K562 (cell line): Measurements from ENCODE around the gene GNAZ. TPM values are rescaled to one million over a fixed set of nuclear protein-coding genes. Genes with fewer than 3 reads are reported as not detected.
A peak's percentile ranks its signal among the peaks of the same experiment; 100 is the strongest.

Source experiments
- ATAC-seq: fragments of 200-7000 bp; cut with Tn5 transposase; 3 replicates; pipeline ENCODE4 v1.9.1; 2020; ENCODE audit warnings: moderate library complexity
- BruUV-seq: library from RNA; stranded (reverse); fragments of 400-500 nt; replicated peaks from 2 replicates; lab custom pipeline; 2021; lab: Mats Ljungman, UMichigan
- CTCF ChIA-PET: fragments of 300-600 bp; formaldehyde crosslinking; extraction: SDS; loops from one replicate; lab custom pipeline; 2021; ENCODE audit warnings: low intra/inter-chr PET ratio; lab: Yijun Ruan, JAX
- POLR2A ChIA-PET: fragments of 300-600, 350-650 bp; sonication (Branson Sonifier 250); formaldehyde crosslinking; extraction: SDS; loops from one replicate; lab custom pipeline; 2021; ENCODE audit warnings: antibody characterized with exemption, inconsistent platforms; lab: Yijun Ruan, JAX
- DNase-seq, 4 experiments: peaks; one replicate each; pipeline versions ENCODE4 v3.0.0 to v3.0.0-alpha.2; 2011 to 2018; ENCODE audit warnings: low spot score in 3 of 4, mixed read lengths in 3 of 4; ENCODE audit errors: extremely low read depth in 1 of 4
- FAIRE-seq: peaks from 2 replicates; lab custom pipeline; 2011; peaks lifted over from hg19 to GRCh38; lab: Jason Lieb, UNC
- H2AFZ ChIP-seq: 2 replicates; pipeline ENCODE4 v1.6.0; 2011; ENCODE audit warnings: low read depth, low read length, control low read depth, inconsistent platforms
- H3K27ac ChIP-seq: fragments of 200-600 bp; 3 replicates; pipeline ENCODE4 v1.8.0; 2011; ENCODE audit warnings: low read depth, mild to moderate bottlenecking, control low read depth, inconsistent platforms, low read length, moderate library complexity, mixed read lengths; ENCODE audit errors: extremely low read depth
- H3K27me3 ChIP-seq, 2 experiments: fragments of 300-600 bp in 1 of 2; 2 replicates in 1 of 2; 3 replicates in 1 of 2; pipeline versions ENCODE4 v1.6.0 to v1.8.0; 2011; ENCODE audit warnings: inconsistent platforms in 2 of 2, low read length in 2 of 2, mild to moderate bottlenecking in 1 of 2, mixed read lengths in 1 of 2, moderate library complexity in 1 of 2; ENCODE audit not compliant: control insufficient read depth in 2 of 2, insufficient read depth in 2 of 2
- H3K36me3 ChIP-seq: fragments of 300-600 bp; 3 replicates; pipeline ENCODE4 v1.8.0; 2011; ENCODE audit warnings: mild to moderate bottlenecking, low read length, inconsistent platforms; ENCODE audit not compliant: control insufficient read depth, insufficient read depth
- H3K4me1 ChIP-seq, 2 experiments: fragments of 200-600 bp in 1 of 2; replicated peaks in 1 of 2; 2 replicates in 1 of 2; 3 replicates in 1 of 2; pipeline versions ENCODE4 v1.5.1 to v1.8.0; 2011; ENCODE audit warnings: inconsistent platforms in 2 of 2, low read length in 2 of 2, mild to moderate bottlenecking in 1 of 2, mixed read lengths in 1 of 2, moderate library complexity in 1 of 2; ENCODE audit not compliant: control insufficient read depth in 2 of 2, insufficient read depth in 2 of 2
- H3K4me2 ChIP-seq: 2 replicates; pipeline ENCODE4 v1.6.1; 2011; ENCODE audit warnings: low read length, control low read depth, inconsistent platforms, mixed read lengths; ENCODE audit not compliant: insufficient read depth
- H3K4me3 ChIP-seq: fragments of 200-600 bp; sonication (generic), shearing (Covaris generic); 2 replicates; pipeline ENCODE4 v1.5.1; 2016; ENCODE audit warnings: control low read depth, inconsistent platforms
- H3K79me2 ChIP-seq: fragments of 200-600 bp; 3 replicates; pipeline ENCODE4 v1.8.0; 2011; ENCODE audit warnings: low read length, inconsistent platforms; ENCODE audit not compliant: control insufficient read depth, insufficient read depth
- H3K9ac ChIP-seq, 2 experiments: 2 replicates each; pipeline versions ENCODE4 v1.6.0 to v1.6.1; 2011; ENCODE audit warnings: low read depth in 2 of 2, low read length in 2 of 2, control low read depth in 1 of 2, inconsistent platforms in 1 of 2, mild to moderate bottlenecking in 1 of 2, mixed read lengths in 1 of 2; ENCODE audit not compliant: insufficient read depth in 1 of 2
- H3K9me1 ChIP-seq: one replicate; pipeline ENCODE4 v1.6.0; 2011; ENCODE audit warnings: inconsistent platforms, mild to moderate bottlenecking, low read length, moderate library complexity; ENCODE audit not compliant: control insufficient read depth, insufficient read depth
- H3K9me3 ChIP-seq: replicated peaks from 2 replicates; pipeline ENCODE4 v1.5.1; 2011; ENCODE audit warnings: low read depth, low read length, inconsistent platforms; ENCODE audit not compliant: control insufficient read depth, insufficient read depth
- H4K20me1 ChIP-seq: replicated peaks from 2 replicates; pipeline ENCODE4 v1.6.1; 2011; ENCODE audit warnings: low read length, inconsistent platforms, mixed read lengths; ENCODE audit not compliant: control insufficient read depth, insufficient read depth
- BHLHE40 ChIP-seq: IDR thresholded peaks from 2 replicates; pipeline ENCODE4 v1.6.1; 2011; ENCODE audit warnings: low read length, improper control_type of control experiment
- CHD2 ChIP-seq: IDR thresholded peaks from 2 replicates; pipeline ENCODE4 v1.6.1; 2011; ENCODE audit warnings: low read depth, low read length
- CREBBP ChIP-seq: IDR thresholded peaks from one replicate; pipeline ENCODE4 v1.6.1; 2012; ENCODE audit warnings: low read depth, mild to moderate bottlenecking, control low read depth, inconsistent platforms, low read length
- ILF3 ChIP-seq: fragments of 450-650 bp; IDR thresholded peaks from 2 replicates; pipeline ENCODE4 v1.6.1; 2018; ENCODE audit warnings: antibody characterized with exemption, mild to moderate bottlenecking, moderate library complexity, borderline replicate concordance
- NELFE ChIP-seq: IDR thresholded peaks from 2 replicates; pipeline ENCODE4 v1.6.1; 2011; ENCODE audit warnings: mild to moderate bottlenecking; ENCODE audit not compliant: insufficient read depth, insufficient read length
- PHF20 ChIP-seq: fragments of 450-650 bp; IDR thresholded peaks from 2 replicates; pipeline ENCODE4 v1.6.1; 2018; ENCODE audit not compliant: partially characterized antibody
- POLR3G ChIP-seq: IDR thresholded peaks from 2 replicates; pipeline ENCODE4 v1.6.1; 2011; ENCODE audit not compliant: insufficient read length, insufficient replicate concordance; ENCODE audit errors: extremely low read depth
- RB1 ChIP-seq: fragments of 450-650 bp; IDR thresholded peaks from 2 replicates; pipeline ENCODE4 v1.6.1; 2017; ENCODE audit warnings: low read depth, mild to moderate bottlenecking
- XRCC5 ChIP-seq: fragments of 200-400 bp; formaldehyde crosslinking; IDR thresholded peaks from 2 replicates; pipeline ENCODE4 v1.6.1; 2017; ENCODE audit warnings: low read depth, mild to moderate bottlenecking, low read length
- ZNF184 ChIP-seq: sonication (generic); formaldehyde crosslinking; IDR thresholded peaks from 2 replicates; pipeline ENCODE4 v1.5.0; 2020; ENCODE audit warnings: missing genetic modification reagents
- ZNF436 ChIP-seq: fragments of 250-450, 450-650 bp; sonication (Bioruptor Pico); formaldehyde crosslinking; IDR thresholded peaks from 2 replicates; pipeline ENCODE4 v1.7.0; 2020; ENCODE audit warnings: mild to moderate bottlenecking
- ZNF77 ChIP-seq: fragments of 250-450 bp; sonication (Bioruptor Pico); IDR thresholded peaks from 2 replicates; pipeline ENCODE4 v1.5.0; 2020
- ZZZ3 ChIP-seq: fragments of 450-650 bp; IDR thresholded peaks from 2 replicates; pipeline ENCODE4 v1.6.1; 2016; ENCODE audit warnings: antibody characterized with exemption, mild to moderate bottlenecking, moderate library complexity
- WGBS: fragments of 100-300 bp; shearing (Covaris generic); methylation state at CpG from one replicate; pipeline ENCODE4 v1.1.6; 2016; ENCODE audit warnings: low coverage, mixed read lengths; ENCODE audit not compliant: insufficient coverage; ENCODE audit errors: missing lambda C conversion rate; 5-methylcytosine and 5-hydroxymethylcytosine counted together
- in situ Hi-C: fragments of 300-500 bp; cut with MboI; formaldehyde crosslinking; loops from 4 replicates; pipeline ENCODE4 v1.15.0; 2018; ENCODE audit warnings: inconsistent platforms, mixed read lengths
- intact Hi-C: fragments of 100-400 bp; cut with micrococcal nuclease; formaldehyde crosslinking; loops from 2 replicates; pipeline ENCODE4 v1.14.2; 2022
- polyA plus RNA-seq, 8 experiments: library from polyadenylated mRNA; depleted of rRNA in 4 of 8; stranded (reverse) in 5 of 8; unstranded in 3 of 8; fragments of >200 nt; fragmentation: Nextera tagmentation in 2 of 8; fragmentation: Illumina TruSeq in 1 of 8; extraction: Ambion mirVana in 2 of 8; extraction: Trizol in 1 of 8; gene quantifications; 2 replicates each; pipeline versions ENCODE4 v1.2.1 to v1.2.3, GENCODE V29; 2011 to 2014; ENCODE audit warnings: inconsistent platforms in 1 of 8, missing spikeins in 1 of 8
- total RNA-seq, 7 experiments: library from RNA; depleted of rRNA in 6 of 7; stranded (reverse); fragments of >200 nt in 6 of 7; fragmentation: Illumina TruSeq in 2 of 7; extraction: Trizol in 2 of 7; gene quantifications; 2 replicates each; pipeline versions ENCODE4 v1.2.1 to v1.2.3, GENCODE V29; 2011 to 2021; ENCODE audit warnings: low replicate concordance in 1 of 7
- TF ChIP-seq, protein P1 (sequence below): fragments of 450-650 bp; IDR thresholded peaks from 2 replicates; pipeline ENCODE4 v1.6.1; 2014; ENCODE audit warnings: low read depth, mild to moderate bottlenecking, moderate library complexity, borderline replicate concordance
- TF ChIP-seq, protein P2 (sequence below), 2 experiments: fragments of 200-800 bp in 1 of 2; sonication (Bioruptor generic) in 1 of 2; sonication (generic) in 1 of 2; formaldehyde crosslinking in 1 of 2; IDR thresholded peaks in 1 of 2; conservative IDR thresholded peaks in 1 of 2; 2 replicates each; pipeline versions ENCODE4 v1.5.0 to v1.6.1; 2016 to 2020; ENCODE audit warnings: missing compliant biosample characterization in 1 of 2, missing genetic modification characterization in 1 of 2, missing genetic modification reagents in 1 of 2
- TF ChIP-seq, protein P3 (sequence below): sonication (generic); formaldehyde crosslinking; IDR thresholded peaks from 2 replicates; pipeline ENCODE4 v1.8.1; 2023; ENCODE audit warnings: mild to moderate bottlenecking, missing genetic modification reagents, moderate library complexity
- TF ChIP-seq, protein P4 (sequence below), 2 experiments: fragments of 450-650 bp in 1 of 2; sonication (generic) in 1 of 2; formaldehyde crosslinking in 1 of 2; IDR thresholded peaks in 1 of 2; conservative IDR thresholded peaks in 1 of 2; 2 replicates each; pipeline versions ENCODE4 v1.6.1 to v1.8.1; 2016 to 2023; ENCODE audit warnings: mild to moderate bottlenecking in 2 of 2, moderate library complexity in 2 of 2, inconsistent platforms in 1 of 2, missing genetic modification reagents in 1 of 2

Gene GNAZ
- total and polyA plus RNA-seq, 9 of the 15 experiments (the other 6 are each of a cell fraction or from before 2014, with no cell fraction given), result 0.04 to 0.22 (median 0.13) TPM; not detected in 3

DNA sequence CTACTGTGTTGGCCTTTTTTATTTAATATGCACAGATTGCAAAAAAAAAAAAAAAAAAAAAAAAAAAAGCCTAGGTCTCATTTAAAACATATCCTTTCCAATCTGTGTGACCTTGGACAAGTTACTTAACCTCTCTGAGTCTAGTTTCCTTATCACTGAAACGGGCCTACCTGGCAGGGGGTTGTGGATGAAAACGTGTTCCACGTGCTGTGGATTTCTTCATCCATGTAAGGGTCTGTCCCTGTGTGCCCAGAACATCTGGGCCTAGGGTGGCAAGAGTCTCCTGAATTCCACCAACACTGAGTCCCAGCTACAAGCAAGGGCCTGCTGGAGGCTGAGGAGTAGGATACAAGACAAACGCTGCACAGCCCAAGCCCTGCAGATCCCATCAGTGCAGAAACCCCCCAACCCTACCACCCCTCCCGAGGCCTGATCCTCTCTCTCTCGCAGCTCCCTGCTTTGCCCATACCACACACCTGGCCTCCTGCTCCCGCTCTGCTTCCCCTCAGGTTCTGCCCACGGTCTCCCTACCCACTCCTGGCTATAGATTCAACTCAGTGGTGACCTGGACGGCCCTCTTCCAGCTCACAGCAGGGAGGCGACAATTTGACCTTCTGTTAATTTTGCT is 4.7 kb upstream of the GNAZ start:
- Histone ChIP-seq H3K27me3 (peaks cover 53 to 93% of the 10 kb centered on the region in 2 experiments), H3K4me2 (no peak overlapping the region), H3K4me3 (no peak overlapping the region), H3K9me1 (peaks cover 2% of the 10 kb centered on the region), H3K4me1 (peaks cover 4 to 15% of the 10 kb centered on the region in 2 experiments; a peak in 4 of 5 replicates), H3K9ac (peak overlapping the region in 1 of 2 experiments; percentile 5; a peak in 1 of 4 replicates), H4K20me1 (peaks cover 84% of the 10 kb centered on the region), H2AFZ (no peak overlapping the region), H3K79me2 (no peaks in the 10 kb centered on the region), H3K36me3 (no peaks in the 10 kb centered on the region), H3K27ac (no peak overlapping the region), H3K9me3 (no peaks in the 10 kb centered on the region)
- ATAC-seq, result no peak
- no TSS peak for BruUV-seq
- in situ Hi-C loops, result no loop called here
- DNase-seq, result peak in 1 of 4 experiments; percentile 59
- under 1% methylated on average over 10 of the region's 10 CpGs for WGBS
- ChIA-PET POLR2A (interaction anchor here (0.6 to 9.0 kb wide), 15 partner anchors 8 to 1443 kb away, joined by 3 to 100 read pairs (median 4); partner anchors contain the start of genes GNAZ and RAB36), CTCF (no interaction called here)
- intact Hi-C loops, result no loop called here
- FAIRE-seq, result no peak
- TF ChIP-seq, protein P1, sequence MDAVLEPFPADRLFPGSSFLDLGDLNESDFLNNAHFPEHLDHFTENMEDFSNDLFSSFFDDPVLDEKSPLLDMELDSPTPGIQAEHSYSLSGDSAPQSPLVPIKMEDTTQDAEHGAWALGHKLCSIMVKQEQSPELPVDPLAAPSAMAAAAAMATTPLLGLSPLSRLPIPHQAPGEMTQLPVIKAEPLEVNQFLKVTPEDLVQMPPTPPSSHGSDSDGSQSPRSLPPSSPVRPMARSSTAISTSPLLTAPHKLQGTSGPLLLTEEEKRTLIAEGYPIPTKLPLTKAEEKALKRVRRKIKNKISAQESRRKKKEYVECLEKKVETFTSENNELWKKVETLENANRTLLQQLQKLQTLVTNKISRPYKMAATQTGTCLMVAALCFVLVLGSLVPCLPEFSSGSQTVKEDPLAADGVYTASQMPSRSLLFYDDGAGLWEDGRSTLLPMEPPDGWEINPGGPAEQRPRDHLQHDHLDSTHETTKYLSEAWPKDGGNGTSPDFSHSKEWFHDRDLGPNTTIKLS, result no peak
- TF ChIP-seq NELFE (no peak), ZNF184 (CRISPR knock-in tag) (no peak), ZNF436 (CRISPR knock-in tag) (no peak), BHLHE40 (peak; percentile 18; the same call in 1 of the 2 replicates), CREBBP (no peak), CHD2 (0 out of 2 replicates have a peak, but pooled peaks have one; percentile 50), RB1 (0 out of 2 replicates have a peak, but pooled peaks have one; percentile 32), XRCC5 (no peak), ZNF77 (CRISPR knock-in tag) (no peak), ZZZ3 (no peak), POLR3G (no peak), PHF20 (peak; percentile 2), ILF3 (no peak)
- TF ChIP-seq, protein P2, sequence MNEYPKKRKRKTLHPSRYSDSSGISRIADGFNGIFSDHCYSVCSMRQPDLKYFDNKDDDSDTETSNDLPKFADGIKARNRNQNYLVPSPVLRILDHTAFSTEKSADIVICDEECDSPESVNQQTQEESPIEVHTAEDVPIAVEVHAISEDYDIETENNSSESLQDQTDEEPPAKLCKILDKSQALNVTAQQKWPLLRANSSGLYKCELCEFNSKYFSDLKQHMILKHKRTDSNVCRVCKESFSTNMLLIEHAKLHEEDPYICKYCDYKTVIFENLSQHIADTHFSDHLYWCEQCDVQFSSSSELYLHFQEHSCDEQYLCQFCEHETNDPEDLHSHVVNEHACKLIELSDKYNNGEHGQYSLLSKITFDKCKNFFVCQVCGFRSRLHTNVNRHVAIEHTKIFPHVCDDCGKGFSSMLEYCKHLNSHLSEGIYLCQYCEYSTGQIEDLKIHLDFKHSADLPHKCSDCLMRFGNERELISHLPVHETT (CRISPR knock-in tag; conservative IDR thresholded peaks at IDR 0.05 in 1 of 2, IDR thresholded peaks at IDR 0.05 in 1 of 2), result no peak
- TF ChIP-seq, protein P3, sequence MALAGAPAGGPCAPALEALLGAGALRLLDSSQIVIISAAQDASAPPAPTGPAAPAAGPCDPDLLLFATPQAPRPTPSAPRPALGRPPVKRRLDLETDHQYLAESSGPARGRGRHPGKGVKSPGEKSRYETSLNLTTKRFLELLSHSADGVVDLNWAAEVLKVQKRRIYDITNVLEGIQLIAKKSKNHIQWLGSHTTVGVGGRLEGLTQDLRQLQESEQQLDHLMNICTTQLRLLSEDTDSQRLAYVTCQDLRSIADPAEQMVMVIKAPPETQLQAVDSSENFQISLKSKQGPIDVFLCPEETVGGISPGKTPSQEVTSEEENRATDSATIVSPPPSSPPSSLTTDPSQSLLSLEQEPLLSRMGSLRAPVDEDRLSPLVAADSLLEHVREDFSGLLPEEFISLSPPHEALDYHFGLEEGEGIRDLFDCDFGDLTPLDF (CRISPR knock-in tag), result peak; percentile 46
- TF ChIP-seq, protein P4, sequence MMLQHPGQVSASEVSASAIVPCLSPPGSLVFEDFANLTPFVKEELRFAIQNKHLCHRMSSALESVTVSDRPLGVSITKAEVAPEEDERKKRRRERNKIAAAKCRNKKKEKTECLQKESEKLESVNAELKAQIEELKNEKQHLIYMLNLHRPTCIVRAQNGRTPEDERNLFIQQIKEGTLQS (IDR thresholded peaks at IDR 0.05), result no peak
- TF ChIP-seq, protein P4 (CRISPR knock-in tag; conservative IDR thresholded peaks at IDR 0.05), result no peak
